ENCODE measurements around the gene CTSA.
A peak's percentile ranks its signal among the peaks of the same experiment; 100 is the strongest.
"Not testable (repeated sequence)": the region's sequence is repeated elsewhere in the genome, so short reads cannot be mapped to it uniquely, and the experiment has no call there.

The CTSA gene

DNA sequence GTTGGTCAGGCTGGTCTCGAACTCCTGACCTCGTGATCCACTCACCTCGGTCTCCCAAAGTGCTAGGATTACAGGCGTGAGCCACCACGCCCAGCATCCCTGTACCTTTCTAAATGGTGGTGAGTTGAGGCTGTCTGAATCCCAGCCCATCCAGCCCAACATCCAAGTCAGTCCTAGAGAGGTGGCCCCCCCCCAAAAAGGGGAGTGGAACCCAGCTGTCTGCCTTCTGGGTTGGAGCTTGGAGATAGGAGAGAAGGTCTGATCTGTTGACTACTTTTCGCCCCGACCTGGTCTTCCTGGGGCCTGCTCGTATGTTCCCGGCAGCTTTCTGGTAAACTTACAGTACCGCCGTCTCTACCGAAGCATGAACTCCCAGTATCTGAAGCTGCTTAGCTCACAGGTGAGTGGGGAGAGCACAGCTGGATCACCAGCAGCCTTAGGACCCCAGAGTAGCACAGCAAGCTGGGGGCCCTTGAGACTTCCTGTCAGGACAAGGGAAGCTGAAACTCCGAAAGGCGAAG is 5.6 kb downstream of the CTSA start:
- no peak for DNase-seq (ENCODE audit: low spot score)

DNA sequence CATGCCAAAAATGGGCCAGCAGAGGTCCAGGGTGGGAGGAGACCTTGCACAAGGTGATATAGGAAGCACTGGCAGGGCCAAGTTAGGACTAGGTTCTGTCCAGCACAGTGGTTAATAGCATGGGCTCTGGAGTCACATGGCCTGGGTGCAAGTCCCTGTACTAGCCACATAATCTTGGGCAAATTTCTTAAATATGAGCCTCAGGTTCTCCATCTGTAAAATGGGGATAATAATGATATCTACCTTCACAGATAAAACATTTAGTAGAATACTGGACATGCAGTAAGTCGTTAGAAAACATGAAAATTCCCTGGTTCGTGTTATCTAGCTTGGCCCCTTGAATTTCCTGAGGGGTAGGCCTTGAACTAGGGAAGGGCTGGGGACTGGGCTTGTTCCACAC is 6.2 kb downstream of the CTSA start:
- no peak for DNase-seq (ENCODE audit: low spot score)

DNA sequence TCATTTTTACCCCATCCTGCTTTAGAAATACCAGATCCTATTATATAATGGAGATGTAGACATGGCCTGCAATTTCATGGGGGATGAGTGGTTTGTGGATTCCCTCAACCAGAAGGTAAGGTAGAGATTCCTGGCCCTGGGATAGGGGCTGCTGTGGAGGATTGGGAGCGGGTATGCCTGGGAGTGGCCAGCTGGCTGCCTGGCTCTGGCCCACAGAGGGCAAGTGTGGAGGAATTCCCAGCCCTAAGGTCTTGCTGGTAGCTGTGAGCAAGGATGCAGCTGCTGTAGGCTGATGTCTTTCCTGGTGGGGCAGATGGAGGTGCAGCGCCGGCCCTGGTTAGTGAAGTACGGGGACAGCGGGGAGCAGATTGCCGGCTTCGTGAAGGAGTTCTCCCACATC is 6.6 kb downstream of the CTSA start:
- no peak for DNase-seq (ENCODE audit: low spot score)

DNA sequence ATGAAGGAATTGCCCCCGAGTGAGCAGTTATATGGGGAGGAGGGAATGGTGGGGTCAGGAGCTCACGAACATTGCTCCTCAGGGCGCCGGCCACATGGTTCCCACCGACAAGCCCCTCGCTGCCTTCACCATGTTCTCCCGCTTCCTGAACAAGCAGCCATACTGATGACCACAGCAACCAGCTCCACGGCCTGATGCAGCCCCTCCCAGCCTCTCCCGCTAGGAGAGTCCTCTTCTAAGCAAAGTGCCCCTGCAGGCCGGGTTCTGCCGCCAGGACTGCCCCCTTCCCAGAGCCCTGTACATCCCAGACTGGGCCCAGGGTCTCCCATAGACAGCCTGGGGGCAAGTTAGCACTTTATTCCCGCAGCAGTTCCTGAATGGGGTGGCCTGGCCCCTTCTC is 7.2 kb downstream of the CTSA start:
- DNase-seq (ENCODE audit: low spot score), result no peak

DNA sequence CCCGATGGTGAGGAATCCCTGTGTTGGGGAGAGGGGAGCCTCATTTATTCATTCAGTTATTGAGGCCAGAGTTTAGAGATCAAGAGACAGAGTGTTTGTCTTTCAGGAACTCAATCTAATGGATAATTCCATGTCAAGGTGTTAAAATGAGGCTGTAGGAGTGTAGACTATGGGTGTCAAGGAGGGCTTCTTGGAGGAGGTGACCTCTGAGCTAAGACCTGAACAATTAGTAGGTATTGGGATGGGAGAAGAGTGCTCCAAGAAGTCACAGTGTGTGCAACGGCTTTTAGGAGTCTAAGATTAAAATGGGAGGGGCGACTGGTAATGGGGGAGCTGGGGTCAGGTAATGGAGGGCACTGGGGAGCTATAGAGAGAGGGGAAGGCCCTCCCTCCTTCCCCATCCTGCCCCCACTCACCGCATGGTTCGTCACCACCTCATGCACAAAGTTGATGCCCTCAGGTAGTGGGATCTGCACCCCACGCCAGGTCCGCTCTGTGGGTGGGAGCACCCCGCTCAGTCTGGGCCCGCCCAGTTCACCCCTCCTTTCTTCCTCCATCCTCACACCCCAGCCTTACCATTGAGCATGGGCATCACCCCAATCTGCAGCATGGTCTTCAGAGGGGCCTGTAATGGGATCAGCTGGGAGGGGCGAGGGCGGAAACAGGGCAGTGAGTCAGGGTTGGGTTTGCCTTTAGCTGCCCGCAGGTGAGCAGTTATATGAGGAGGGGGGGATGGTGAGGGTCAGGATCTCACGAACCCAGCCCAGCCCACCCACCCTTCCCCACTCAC is 8.1 kb downstream of the CTSA start:
- DNase-seq (ENCODE audit: low spot score), result no peak

DNA sequence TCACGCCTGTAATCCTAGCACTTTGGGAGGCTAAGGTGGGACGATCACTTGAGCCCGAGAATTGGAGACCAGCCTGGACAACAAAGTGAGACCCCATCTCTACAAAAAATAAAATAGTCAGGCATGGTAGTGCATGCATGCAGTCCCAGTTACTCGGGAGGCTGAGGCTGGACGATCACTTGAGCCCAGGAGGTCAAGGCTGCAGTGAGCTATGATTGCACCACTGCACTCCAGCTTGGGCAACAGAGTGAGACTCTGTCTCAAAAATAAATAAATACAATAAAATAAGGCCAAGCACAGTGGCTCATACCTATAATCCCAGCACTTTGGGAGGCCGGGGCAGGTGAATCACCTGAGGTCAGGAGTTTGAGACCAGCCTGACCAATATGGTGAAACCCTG is 10.2 kb downstream of the CTSA start:
- not testable (repeated sequence) for DNase-seq (ENCODE audit: low spot score)

DNA sequence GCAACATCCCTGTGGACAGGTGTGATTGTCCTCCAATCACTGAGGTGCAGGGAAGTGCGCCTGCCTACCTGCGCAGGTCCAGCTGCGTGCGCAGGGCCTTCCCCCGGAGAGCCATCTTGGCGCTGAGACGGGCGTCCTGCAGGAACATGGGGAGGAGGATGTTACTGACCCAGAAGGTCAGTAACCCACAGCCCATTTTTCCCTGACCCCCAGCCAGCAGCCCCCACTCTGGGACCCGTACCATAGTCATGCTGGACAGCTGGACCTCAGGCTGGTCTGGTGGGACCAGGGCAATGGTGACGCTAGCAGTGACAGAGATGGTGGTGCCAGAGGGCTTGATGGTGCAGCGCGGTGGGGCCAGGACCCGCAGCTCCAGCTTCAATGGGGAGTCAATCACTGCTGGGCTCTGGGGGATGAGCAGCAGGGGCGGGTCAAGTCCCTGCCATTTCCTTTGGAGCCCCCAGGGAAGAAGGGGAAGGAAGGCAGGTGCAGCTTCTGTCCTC is 11.1 kb downstream of the CTSA start:
- DNase-seq (ENCODE audit: low spot score), result no peak

DNA sequence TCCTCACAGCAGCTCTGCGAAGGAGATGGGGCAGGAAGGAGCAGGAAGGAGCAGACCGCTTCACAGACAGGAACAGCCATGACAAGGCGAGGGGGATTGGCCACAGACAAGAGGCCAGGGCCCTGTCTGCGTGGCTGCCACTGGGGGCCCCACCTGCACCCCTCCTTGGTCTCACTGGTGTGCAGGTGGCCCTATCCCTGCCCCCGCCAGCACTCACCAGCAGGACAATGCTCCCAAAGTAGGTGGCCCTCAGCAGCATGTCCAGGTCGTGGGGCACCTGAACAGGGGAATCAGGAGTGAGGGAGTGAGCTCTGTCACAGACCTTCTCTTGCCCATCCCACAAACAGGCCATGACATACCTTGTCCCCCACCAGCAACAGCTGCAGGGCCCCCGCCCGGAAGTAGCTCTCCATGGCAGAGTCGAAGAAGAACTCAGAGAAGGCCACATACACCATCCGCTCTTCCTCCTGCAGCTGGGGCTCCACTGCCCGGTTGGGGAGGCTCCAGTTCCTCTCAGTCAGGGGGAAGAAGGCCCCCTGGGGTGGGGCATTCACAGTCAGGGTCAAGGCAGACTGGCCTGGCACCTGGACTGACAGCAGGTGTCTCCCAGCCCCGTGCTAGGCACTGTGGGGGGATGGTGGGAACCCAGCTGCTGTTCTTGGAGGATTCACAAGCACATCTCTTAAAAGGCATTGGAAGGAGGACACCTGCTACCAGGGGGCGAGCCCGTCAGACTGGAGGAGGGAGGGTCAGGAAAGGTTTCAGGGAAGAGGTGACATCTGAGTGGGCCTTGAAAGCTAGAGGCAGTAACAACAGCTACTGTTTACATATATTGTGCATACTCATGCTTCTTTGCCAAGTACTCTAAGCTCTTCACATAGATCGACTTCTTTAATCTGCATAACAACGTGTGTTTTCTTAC is 13.7 kb downstream of the CTSA start:
- no peak for DNase-seq (ENCODE audit: low spot score)

DNA sequence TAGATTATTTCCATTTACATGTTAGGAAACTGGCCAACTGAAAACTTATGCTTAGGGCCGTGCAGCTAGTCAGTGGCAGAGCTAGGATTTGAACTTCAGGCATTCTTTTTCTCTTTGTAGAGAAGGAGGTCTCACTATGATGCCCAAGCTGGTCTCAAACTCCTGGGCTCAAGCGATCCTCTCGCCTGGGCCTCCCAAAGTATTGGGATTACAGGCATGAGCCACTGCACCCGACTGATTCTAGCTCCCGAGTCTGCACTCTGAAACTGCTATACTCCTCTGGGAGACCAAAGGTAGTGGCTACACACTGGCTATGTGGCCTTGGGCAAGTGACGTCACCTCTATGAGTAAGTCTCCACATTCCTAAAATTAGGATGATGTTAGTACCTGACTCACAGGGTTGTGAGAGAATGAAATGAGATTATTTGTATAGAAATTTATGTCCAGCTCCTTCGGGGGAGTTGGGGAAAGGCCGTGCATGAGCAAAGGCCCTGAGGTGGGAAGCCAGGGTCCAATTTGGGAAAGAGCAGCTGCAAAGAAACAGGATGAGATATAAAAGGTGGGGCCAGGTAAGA is 14.5 kb downstream of the CTSA start:
- DNase-seq (ENCODE audit: low spot score), result no peak

DNA sequence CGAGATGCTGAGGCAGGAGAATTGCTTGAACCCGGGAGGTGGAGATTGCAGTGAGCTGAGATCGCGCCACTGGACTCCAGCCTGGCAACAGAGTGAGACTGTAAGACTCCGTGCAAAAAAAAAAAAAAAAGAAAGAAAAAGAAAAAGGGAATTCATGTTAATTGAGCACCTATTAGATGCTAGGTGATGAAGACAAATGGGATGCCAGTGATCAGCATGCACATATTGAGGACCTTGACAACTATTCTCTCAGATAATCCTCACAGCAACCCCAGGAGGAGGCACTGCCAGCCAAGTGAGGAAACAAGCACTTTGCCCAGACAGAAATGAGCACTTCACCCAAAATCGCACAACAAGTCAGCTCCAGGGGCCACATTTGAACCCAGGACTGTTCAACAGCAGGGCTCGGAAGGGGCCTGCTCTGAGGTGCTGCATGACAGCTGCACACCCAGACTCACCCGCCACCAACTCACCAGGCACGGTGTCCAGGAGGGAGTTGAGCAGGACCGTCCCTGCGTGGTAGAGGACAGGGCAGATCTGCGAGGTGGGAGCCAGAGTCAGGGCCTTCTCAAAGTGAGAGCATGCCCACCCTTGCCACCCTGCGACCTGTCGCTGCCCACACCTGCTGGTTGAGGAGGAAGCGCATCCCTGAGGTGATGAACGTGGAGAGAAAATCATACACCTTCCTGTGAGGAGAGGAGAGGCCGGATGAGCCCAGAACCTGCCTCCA is 16.2 kb downstream of the CTSA start:
- no peak for DNase-seq (ENCODE audit: low spot score)

DNA sequence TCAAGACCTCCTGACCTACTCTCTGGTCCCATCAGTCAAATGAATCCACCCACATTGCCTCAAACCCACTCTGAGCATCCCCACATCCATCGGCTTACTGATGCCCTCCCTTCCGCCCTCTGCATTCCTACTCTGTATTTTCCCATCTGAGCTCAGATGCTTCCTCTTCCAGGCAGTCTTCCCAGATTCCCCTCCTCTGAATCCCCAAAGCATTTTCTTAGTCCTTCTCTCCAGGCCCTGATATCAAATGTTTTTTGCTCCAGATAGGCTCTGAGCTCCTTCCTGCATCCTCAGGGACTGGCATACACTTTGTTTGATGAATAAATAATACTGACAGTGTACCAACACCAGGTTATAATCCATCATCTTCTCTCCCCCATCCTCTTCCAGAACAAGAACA is 16.9 kb downstream of the CTSA start:
- DNase-seq (ENCODE audit: low spot score), result no peak

DNA sequence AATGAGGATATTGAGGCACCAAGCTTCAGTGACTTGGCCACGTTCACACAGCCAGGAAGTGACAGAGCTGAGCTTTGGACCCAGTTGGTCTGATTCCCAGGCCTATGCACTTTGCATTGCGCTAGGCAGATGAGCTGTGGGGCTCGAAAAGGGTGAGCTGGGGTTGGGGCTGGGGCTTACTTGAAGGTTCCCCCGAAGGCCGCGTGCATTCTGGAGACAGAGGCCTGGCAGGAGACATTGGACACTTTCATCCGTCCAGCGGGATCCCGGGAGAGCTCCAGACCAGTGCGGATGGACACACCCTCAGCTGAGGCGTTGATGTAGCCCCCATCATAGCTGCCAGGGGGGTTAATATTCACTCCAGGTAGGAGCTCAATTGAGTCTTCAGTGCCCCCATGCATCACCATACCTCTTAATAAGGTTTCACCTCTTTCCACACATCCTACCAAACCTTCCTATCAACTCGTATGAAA is 18.2 kb downstream of the CTSA start:
- DNase-seq (ENCODE audit: low spot score), result no peak

DNA sequence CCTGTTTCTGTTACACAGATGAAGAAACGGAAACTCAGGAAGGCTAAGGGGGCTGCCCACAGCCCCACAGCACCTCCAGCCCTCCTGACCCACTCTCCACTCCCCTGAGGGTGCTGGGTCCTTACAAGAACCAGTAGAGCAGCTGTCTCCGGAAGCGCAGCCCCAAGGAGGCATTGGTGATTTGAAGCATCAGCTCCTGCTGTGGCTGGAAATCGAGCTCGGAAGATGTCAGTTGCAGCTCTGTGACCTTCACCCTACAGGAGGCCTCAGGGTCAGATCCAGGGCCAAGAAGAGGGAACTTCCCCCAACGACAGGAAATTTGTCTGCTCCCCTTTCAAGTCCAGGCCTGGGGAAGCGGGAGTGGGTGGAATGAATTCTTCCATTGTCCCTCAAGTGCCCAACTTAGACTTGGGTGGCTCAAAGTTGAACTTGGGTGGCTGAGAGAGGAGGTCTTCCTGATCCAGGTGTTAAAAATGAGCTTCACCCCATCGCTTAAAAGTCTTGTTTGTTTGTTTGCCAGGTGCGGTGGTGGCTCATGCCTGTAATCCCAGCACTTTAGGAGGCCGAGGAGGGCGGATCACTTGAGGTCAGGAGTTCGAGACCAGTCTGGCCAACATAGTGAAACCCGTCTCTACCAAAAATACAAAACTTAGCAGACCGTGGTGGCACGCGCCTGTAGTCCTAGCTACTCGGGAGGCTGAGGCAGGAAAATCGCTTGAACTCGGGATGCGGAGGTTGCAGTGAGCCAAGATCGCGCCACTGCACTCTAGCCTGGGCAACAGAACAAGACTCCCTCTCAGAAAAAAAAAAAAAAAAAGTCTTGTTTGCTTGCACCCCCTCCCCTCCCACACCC is 18.9 kb downstream of the CTSA start:
- no peak for DNase-seq (ENCODE audit: low spot score)

DNA sequence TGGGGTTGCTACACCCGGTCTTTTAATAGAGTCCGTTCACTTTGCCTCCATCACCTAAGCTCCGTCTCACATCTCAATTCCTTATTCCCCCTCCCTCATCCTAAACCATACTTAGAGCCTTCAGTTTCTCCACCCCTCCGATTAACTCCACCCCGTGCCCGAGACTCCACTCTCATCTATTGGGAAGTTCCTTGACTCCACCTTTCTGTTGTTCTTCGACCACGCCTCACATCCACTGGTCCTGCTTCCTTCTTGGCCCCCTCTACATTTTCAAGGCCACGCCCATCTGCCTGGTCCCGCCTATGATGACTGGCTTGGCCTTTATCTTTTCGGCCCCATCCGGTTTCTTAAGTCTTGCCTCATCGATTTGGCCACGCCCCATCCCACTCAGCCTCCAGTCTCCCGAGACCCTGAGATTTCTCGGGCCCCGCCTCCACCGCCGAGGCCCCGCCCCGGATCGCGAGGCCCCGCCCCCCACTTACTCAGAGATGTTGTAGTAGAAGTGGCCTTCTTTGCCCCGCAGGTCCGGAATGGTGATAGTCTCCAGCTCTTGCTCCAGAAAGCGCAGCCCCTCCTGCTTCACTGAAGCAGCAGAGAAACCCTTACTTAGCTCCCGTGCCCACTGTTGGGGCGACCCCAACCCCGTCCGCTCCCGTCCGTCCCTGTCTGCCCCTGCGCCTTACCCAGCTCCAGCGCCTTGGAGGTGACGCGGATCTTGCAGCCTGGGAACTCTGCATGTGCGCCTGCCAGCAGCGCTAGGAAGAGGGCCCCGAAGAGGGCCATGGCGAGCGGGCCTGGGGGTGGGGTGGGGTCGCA is 19.7 kb downstream of the CTSA start:
- peak; percentile 98 for DNase-seq (ENCODE audit: low spot score)

DNA sequence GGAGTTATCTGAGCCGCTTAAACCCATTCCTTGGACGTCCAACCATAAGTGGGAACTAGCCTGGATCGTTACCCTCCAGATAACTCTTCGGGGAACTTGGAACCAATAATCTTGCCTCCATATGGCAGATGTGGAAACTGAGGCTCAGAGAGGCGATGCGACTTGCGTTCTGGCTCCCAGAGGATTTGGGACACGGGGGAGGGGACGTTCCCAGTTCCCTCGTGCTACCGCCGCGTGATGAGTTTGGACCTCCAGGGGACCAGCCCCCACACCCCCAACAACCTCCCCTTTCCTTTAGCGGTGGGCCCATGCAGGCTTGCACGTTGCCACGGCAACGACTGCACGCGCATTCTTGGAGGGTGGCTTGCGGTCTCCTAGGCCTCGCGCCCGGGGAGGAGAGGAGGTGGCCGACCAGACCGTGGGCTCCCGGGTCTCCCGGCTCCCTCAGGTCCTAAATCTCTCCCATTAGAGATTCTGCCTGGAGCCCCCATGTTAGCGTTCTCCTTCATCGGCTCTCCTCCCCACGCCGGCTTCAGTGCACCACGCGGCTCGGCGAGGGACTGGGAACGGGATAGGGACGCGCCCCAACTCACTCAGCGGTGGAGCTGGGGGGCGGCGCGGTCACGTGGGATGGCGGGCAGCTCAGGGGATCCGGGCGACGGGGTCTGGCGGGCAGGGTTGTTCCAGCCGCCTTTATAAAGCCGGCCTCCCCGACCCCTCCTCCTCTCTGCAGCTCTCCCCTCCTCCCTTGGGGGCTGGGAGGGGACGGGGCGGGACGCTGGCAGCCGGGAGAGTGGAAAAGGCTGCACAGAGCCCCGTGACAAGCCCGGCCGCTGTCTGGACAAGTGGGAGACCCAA is 20.6 kb downstream of the CTSA start, which contains the start of gene PLTP:
PLTP (minus strand) TSS at position 670 of the 858 bp plus-strand sequence. CDS start 703 bp downstream, outside the sequence.
- DNase-seq (ENCODE audit: low spot score), result no peak

DNA sequence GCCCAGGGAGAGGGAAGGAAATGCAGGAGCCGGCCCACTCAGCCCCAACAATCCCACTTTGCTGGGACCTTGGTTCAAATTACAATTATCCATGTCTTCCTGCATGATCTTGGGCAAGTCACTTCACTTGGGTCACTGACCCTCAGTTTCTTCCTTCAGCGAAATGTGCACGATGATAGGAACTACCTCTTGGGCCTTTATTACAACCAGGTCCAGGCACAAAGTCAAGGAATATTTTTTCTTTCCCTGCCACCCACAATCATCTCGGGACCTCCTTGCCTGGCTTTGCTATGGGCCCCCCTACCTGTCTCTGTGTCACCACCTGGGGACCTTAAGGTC is 21.2 kb downstream of the CTSA start:
- DNase-seq (ENCODE audit: low spot score), result no peak

DNA sequence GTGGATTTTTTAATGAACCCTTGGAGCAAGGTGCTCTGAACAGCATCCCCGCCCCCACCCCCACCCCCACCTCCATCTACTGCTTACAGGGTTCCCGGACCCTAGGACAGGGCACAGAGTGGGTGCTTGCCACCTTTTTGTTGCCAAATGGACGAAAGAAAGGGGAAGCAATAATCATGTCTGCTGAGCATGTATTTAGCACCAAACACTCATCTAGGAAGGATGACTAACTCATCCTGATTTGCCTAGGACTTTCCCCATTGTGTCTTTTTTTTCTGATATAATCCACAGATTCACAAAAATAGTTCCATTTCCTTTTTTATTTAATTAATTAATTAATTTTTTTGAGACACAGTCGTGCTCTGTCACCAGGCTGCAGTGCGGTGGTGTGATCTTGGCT is 22.0 kb downstream of the CTSA start:
- DNase-seq (ENCODE audit: low spot score), result no peak

DNA sequence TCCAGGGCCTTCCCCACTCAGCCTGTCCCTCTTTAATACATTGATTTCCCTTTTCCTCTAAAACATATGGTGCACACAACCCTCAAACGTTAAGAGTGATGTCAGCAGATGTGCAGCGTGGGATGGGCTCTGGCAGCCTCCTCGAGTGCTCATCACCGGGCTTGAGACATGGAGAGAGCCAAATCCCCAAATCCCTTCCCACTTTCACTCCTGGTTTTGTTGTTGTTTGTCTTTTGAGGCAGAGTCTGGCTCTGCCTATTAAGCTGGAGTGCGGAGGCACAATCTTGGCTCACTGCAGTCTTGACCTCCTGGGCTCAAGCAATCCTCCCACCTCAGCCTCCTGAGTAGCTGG is 26.6 kb downstream of the CTSA start:
- no peak for DNase-seq (ENCODE audit: low spot score)

DNA sequence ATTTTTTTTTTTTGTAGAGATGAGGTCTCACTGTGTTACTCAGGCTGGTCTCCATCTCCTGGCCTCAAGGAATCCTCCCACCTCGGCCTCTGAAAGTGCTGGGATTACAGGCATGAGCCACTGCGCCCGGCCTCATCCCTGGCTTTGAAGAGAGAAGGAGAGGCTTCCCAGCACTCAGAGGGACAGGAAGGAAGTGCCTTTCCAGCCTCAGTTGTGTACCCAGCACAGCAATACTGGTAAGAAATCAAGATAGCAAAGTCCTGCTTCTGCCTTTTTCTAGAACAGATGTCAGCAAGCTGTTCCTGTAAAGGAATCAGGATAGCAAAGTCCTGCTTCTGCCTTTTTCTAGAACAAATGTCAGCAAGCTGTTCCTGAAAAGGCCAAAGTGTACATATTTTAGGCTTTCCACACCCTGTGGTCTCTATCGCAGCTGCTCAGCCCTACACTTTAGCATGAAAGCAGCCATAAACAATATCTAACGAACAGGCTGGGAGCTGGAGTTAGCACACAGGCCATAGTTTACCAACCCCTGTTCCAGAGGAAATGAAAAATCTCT is 27.1 kb downstream of the CTSA start:
- no peak for DNase-seq (ENCODE audit: low spot score)

Measured in germinal center (tissue), 1 donor.